ENCODE data around the gene EXOSC10. TPM values are rescaled to one million over a fixed set of nuclear protein-coding genes. Genes with fewer than 3 reads are reported as not detected.

The EXOSC10 gene
- total and polyA plus RNA-seq, 2 experiments from 2014 or later: 55.5 to 72.9 TPM

DNA sequence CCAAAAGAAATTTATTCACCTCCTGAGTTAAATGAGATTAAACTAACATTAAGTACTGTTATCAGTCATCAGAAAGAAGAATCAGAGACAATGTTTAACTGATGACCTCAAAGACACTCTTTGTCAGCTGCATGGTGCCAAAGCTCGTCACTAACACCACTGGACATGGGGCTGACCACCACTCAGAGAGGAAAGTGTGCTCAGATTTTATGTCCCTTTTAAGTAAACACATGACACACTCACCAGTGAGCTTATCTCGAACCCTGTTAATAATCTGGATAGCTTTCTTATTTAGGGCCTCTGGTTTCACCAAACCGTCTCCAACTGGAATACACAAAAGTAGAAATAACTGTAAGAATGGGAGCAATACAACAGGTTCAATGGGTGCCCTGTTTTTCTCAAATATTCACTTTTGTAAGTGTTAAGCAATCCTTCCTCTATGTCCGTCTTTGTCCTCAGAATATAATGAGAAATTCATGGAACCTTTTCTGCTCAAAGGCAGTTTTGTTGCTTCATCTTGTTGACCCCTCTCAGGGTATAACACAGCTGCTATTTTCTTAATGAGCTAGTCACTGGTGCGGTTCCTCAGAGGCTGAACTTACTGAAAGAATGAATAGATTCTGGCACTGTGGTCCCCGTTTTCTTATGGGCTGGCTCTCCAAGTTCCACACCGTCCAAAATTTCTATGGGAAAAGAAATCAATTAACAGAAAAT lies 9.5 kb upstream of the EXOSC10 start:
- Histone ChIP-seq H4K20me1 (replicated peaks; ENCODE audit: insufficient read depth) (no peaks in the 10 kb centered on the region), H3K27ac (ENCODE audit: low read depth) (no peak overlapping the region), H3K4me1 (ENCODE audit: insufficient read depth) (no peaks in the 10 kb centered on the region), H3F3A (replicated peaks; ENCODE audit: low read depth) (no peaks in the 10 kb centered on the region), H3K79me2 (replicated peaks; ENCODE audit: insufficient read depth) (no peaks in the 10 kb centered on the region), H2AFZ (no peak overlapping the region), H3K36me3 (ENCODE audit: insufficient read depth) (peaks cover 25% of the 10 kb centered on the region), H3K9me2 (ENCODE audit: insufficient read depth) (no peaks in the 10 kb centered on the region), H3K27me3 (ENCODE audit: insufficient read depth) (no peaks in the 10 kb centered on the region), H3K4me3 (no peak overlapping the region), H3K4me2 (no peak overlapping the region)
- ATAC-seq (no peak), DNase-seq (ENCODE audit: low spot score) (no peak)
- no peak for TF ChIP-seq JUNB (IDR thresholded peaks at IDR 0.05; ENCODE audit: unreplicated experiment)
- no peak for TF ChIP-seq STAT1 (IDR thresholded peaks at IDR 0.05; ENCODE audit: unreplicated experiment)
- TF ChIP-seq, protein P1, sequence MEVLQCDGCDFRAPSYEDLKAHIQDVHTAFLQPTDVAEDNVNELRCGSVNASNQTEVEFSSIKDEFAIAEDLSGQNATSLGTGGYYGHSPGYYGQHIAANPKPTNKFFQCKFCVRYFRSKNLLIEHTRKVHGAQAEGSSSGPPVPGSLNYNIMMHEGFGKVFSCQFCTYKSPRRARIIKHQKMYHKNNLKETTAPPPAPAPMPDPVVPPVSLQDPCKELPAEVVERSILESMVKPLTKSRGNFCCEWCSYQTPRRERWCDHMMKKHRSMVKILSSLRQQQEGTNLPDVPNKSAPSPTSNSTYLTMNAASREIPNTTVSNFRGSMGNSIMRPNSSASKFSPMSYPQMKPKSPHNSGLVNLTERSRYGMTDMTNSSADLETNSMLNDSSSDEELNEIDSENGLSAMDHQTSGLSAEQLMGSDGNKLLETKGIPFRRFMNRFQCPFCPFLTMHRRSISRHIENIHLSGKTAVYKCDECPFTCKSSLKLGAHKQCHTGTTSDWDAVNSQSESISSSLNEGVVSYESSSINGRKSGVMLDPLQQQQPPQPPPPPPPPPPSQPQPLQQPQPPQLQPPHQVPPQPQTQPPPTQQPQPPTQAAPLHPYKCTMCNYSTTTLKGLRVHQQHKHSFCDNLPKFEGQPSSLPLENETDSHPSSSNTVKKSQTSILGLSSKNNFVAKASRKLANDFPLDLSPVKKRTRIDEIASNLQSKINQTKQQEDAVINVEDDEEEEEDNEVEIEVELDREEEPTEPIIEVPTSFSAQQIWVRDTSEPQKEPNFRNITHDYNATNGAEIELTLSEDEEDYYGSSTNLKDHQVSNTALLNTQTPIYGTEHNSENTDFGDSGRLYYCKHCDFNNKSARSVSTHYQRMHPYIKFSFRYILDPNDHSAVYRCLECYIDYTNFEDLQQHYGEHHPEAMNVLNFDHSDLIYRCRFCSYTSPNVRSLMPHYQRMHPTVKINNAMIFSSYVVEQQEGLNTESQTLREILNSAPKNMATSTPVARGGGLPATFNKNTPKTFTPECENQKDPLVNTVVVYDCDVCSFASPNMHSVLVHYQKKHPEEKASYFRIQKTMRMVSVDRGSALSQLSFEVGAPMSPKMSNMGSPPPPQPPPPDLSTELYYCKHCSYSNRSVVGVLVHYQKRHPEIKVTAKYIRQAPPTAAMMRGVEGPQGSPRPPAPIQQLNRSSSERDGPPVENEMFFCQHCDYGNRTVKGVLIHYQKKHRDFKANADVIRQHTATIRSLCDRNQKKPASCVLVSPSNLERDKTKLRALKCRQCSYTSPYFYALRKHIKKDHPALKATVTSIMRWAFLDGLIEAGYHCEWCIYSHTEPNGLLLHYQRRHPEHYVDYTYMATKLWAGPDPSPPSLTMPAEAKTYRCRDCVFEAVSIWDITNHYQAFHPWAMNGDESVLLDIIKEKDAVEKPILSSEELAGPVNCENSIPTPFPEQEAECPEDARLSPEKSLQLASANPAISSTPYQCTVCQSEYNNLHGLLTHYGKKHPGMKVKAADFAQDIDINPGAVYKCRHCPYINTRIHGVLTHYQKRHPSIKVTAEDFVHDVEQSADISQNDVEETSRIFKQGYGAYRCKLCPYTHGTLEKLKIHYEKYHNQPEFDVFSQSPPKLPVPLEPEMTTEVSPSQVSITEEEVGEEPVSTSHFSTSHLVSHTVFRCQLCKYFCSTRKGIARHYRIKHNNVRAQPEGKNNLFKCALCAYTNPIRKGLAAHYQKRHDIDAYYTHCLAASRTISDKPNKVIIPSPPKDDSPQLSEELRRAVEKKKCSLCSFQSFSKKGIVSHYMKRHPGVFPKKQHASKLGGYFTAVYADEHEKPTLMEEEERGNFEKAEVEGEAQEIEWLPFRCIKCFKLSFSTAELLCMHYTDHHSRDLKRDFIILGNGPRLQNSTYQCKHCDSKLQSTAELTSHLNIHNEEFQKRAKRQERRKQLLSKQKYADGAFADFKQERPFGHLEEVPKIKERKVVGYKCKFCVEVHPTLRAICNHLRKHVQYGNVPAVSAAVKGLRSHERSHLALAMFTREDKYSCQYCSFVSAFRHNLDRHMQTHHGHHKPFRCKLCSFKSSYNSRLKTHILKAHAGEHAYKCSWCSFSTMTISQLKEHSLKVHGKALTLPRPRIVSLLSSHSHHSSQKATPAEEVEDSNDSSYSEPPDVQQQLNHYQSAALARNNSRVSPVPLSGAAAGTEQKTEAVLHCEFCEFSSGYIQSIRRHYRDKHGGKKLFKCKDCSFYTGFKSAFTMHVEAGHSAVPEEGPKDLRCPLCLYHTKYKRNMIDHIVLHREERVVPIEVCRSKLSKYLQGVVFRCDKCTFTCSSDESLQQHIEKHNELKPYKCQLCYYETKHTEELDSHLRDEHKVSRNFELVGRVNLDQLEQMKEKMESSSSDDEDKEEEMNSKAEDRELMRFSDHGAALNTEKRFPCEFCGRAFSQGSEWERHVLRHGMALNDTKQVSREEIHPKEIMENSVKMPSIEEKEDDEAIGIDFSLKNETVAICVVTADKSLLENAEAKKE (CRISPR knock-in tag; IDR thresholded peaks at IDR 0.05): no peak
- no peak for TF ChIP-seq EZH2 (IDR thresholded peaks at IDR 0.05; ENCODE audit: low read depth, unreplicated experiment)
- TF ChIP-seq NANOG (IDR thresholded peaks at IDR 0.05; ENCODE audit: borderline replicate concordance): no peak
- TF ChIP-seq EZH2phosphoT487 (IDR thresholded peaks at IDR 0.05; ENCODE audit: unreplicated experiment): no peak
- no peak for TF ChIP-seq ZNF114 (CRISPR knock-in tag; IDR thresholded peaks at IDR 0.05)
- TF ChIP-seq, protein P2, sequence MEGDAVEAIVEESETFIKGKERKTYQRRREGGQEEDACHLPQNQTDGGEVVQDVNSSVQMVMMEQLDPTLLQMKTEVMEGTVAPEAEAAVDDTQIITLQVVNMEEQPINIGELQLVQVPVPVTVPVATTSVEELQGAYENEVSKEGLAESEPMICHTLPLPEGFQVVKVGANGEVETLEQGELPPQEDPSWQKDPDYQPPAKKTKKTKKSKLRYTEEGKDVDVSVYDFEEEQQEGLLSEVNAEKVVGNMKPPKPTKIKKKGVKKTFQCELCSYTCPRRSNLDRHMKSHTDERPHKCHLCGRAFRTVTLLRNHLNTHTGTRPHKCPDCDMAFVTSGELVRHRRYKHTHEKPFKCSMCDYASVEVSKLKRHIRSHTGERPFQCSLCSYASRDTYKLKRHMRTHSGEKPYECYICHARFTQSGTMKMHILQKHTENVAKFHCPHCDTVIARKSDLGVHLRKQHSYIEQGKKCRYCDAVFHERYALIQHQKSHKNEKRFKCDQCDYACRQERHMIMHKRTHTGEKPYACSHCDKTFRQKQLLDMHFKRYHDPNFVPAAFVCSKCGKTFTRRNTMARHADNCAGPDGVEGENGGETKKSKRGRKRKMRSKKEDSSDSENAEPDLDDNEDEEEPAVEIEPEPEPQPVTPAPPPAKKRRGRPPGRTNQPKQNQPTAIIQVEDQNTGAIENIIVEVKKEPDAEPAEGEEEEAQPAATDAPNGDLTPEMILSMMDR (conservative IDR thresholded peaks at IDR 0.05; ENCODE audit: low read depth in 2 of 2): no peak
- no peak for TF ChIP-seq CREB1 (CRISPR knock-in tag; IDR thresholded peaks at IDR 0.05; ENCODE audit: low read depth)
- no peak for TF ChIP-seq REST (IDR thresholded peaks at IDR 0.05; ENCODE audit: unreplicated experiment)
- TF ChIP-seq ETS1 (IDR thresholded peaks at IDR 0.05): no peak
- TF ChIP-seq POLR2AphosphoS5 (IDR thresholded peaks at IDR 0.05; ENCODE audit: low read depth): no peak
- TF ChIP-seq ZNF331 (CRISPR knock-in tag; IDR thresholded peaks at IDR 0.05; ENCODE audit: low read depth): no peak
- no peak overlapping the region for H3K27ac Mint-ChIP-seq
- H3K4me1 Mint-ChIP-seq: no peaks in the 10 kb centered on the region
- no peaks in the 10 kb centered on the region for H3K9me3 Mint-ChIP-seq
- H3K4me3 Mint-ChIP-seq: no peak overlapping the region
- H3K36me3 Mint-ChIP-seq (ENCODE audit: low read depth): peaks cover 56% of the 10 kb centered on the region
- H3K27me3 Mint-ChIP-seq (ENCODE audit: insufficient read depth, low read depth, poor library complexity): no peaks in the 10 kb centered on the region
